Upper lobe of left lung (tissue), 6 donors: ENCODE results near the gene AGAP1. TPM values are rescaled to one million over a fixed set of nuclear protein-coding genes. Genes with fewer than 3 reads are reported as not detected.

Source experiments
- ATAC-seq, 2 donors: fragments of 200-7000 bp; cut with Tn5 transposase; one replicate each; pipeline ENCODE4 v1.9.1; 2022; ENCODE audit warnings: mild to moderate bottlenecking in 2 of 2, moderate library complexity in 2 of 2; ENCODE audit not compliant: low FRiP score in 2 of 2
- DNase-seq, 2 donors: peaks; one replicate each; pipeline ENCODE4 v3.0.0-alpha.2; 2019 to 2020
- H3K27ac ChIP-seq, 4 donors: fragments of 200-600 bp; sonication (generic); one replicate each; pipeline ENCODE4 v1.5.1; 2016 to 2019
- H3K27me3 ChIP-seq, 4 donors: fragments of 200-600 bp; sonication (generic); one replicate each; pipeline ENCODE4 v1.5.1; 2017 to 2019
- H3K36me3 ChIP-seq, 4 donors: fragments of 200-600 bp; sonication (generic); one replicate each; pipeline ENCODE4 v1.5.1; 2016 to 2019
- H3K4me1 ChIP-seq, 4 donors: fragments of 200-600 bp; sonication (generic); one replicate each; pipeline ENCODE4 v1.5.1; 2018 to 2019
- H3K4me3 ChIP-seq, 4 donors: fragments of 200-600 bp; sonication (generic); one replicate each; pipeline ENCODE4 v1.5.1; 2017 to 2019; ENCODE audit warnings: mild to moderate bottlenecking in 2 of 4, moderate library complexity in 1 of 4
- H3K9me3 ChIP-seq, 4 donors: fragments of 200-600 bp; sonication (generic); one replicate each; pipeline ENCODE4 v1.5.1; 2018 to 2019
- EP300 ChIP-seq, 4 donors: sonication (generic); formaldehyde crosslinking; IDR thresholded peaks; one replicate each; pipeline ENCODE4 v1.5.1; 2017; ENCODE audit warnings: antibody characterized with exemption in 4 of 4, control low read depth in 2 of 4
- POLR2A ChIP-seq, 4 donors: fragments of 450-650 bp; IDR thresholded peaks; one replicate each; pipeline ENCODE4 v1.5.1; 2016 to 2017; ENCODE audit warnings: antibody characterized with exemption in 4 of 4, mild to moderate bottlenecking in 2 of 4
- POLR2AphosphoS5 ChIP-seq, 2 donors: sonication (generic); formaldehyde crosslinking; IDR thresholded peaks; one replicate each; pipeline ENCODE4 v1.5.1; 2017; ENCODE audit warnings: antibody characterized with exemption in 2 of 2
- WGBS, 2 donors: methylation state at CpG; one replicate each; pipeline ENCODE4 v1.1.5; 2017 to 2018; 5-methylcytosine and 5-hydroxymethylcytosine counted together
- total RNA-seq, 6 donors: library from RNA; depleted of rRNA in 4 of 6; stranded (reverse); fragments of >200 nt in 4 of 6; gene quantifications; one replicate each; pipeline versions ENCODE4 v1.1.0 to v1.2.1, GENCODE V29; 2016 to 2021
- TF ChIP-seq, protein P1 (sequence below), 6 experiments: fragments of 450-650 bp in 4 of 6; fragments of 200-600 bp in 2 of 6; sonication (generic) in 2 of 6; IDR thresholded peaks; one replicate each; pipeline ENCODE4 v1.5.1; 2016 to 2019; ENCODE audit warnings: antibody characterized with exemption in 6 of 6
- donor health status: DM: no; HTN: no; CAD: no; lungs with moderate emphysema.
- donor health status: DM: no; HTN: yes; CAD: no; lungs with severe emphysema.

The AGAP1 gene
- total RNA-seq, 6 donors from 2014 or later: 25.5 to 45.1 (median 30.7) TPM

DNA sequence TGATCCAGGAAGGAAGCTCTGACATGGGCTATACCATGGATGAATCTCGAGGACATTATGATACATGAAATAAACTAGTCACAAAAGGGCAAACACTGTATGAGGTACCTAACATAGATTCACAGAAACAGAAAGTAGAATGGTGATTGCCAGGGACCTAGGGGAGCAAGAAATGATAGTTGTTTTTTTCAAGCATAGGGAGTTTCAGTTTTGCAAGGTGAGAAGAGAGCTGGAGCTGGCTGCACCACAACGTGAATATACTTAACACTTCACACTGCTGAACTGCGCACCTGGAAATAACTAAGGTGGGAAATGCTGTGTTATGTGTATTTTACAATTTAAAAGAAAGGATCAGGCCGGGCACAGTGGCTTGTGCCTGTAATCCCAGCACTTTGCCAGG lies 13.2 kb upstream of the AGAP1 start:
- TF ChIP-seq POLR2AphosphoS5 (IDR thresholded peaks at IDR 0.05): no peak
- TF ChIP-seq, protein P1, sequence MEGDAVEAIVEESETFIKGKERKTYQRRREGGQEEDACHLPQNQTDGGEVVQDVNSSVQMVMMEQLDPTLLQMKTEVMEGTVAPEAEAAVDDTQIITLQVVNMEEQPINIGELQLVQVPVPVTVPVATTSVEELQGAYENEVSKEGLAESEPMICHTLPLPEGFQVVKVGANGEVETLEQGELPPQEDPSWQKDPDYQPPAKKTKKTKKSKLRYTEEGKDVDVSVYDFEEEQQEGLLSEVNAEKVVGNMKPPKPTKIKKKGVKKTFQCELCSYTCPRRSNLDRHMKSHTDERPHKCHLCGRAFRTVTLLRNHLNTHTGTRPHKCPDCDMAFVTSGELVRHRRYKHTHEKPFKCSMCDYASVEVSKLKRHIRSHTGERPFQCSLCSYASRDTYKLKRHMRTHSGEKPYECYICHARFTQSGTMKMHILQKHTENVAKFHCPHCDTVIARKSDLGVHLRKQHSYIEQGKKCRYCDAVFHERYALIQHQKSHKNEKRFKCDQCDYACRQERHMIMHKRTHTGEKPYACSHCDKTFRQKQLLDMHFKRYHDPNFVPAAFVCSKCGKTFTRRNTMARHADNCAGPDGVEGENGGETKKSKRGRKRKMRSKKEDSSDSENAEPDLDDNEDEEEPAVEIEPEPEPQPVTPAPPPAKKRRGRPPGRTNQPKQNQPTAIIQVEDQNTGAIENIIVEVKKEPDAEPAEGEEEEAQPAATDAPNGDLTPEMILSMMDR (IDR thresholded peaks at IDR 0.05): no peak
- TF ChIP-seq EP300 (IDR thresholded peaks at IDR 0.05): no peak
- no peak for TF ChIP-seq POLR2A (IDR thresholded peaks at IDR 0.05)
- no peak overlapping the region for H3K27ac ChIP-seq
- H3K9me3 ChIP-seq: peaks cover 0 to 2% (median 0%) of the 10 kb centered on the region in 4 donors
- H3K4me3 ChIP-seq: no peak overlapping the region
- no peaks in the 10 kb centered on the region for H3K36me3 ChIP-seq
- DNase-seq (no peak), ATAC-seq (no peak)
- 76 to 84% methylated on average over 4 of the region's 4 CpGs for WGBS, 2 donors
- no peaks in the 10 kb centered on the region for H3K4me1 ChIP-seq
- H3K27me3 ChIP-seq: no peaks in the 10 kb centered on the region

DNA sequence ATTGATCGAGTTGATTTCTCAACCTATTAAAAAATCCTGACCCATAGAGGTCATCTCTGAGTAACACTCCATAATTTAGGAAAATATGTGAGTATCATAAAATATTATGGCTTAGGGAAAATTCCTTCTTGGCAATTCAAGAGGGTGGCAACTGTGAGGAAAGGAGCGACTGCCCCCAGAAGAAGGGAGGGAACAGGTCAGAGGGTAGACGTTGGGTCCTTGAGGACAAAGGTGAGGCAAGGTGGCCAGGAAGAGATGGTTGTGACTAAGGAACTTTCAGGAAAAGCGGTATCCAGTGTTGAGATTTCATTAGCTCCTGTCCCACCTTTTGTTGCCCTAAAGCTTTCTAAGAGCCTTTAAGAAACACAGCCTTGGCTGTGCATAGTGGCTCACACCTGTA lies 10.5 kb upstream of the AGAP1 start:
- no peaks in the 10 kb centered on the region for H3K4me1 ChIP-seq
- no peak for ATAC-seq
- TF ChIP-seq, protein P1 (IDR thresholded peaks at IDR 0.05): no peak
- TF ChIP-seq EP300 (IDR thresholded peaks at IDR 0.05) (no peak), POLR2A (IDR thresholded peaks at IDR 0.05) (no peak), POLR2AphosphoS5 (IDR thresholded peaks at IDR 0.05) (no peak)
- WGBS, 2 donors: 60 to 67% methylated on average over 4 of the region's 4 CpGs
- H3K4me3 ChIP-seq: no peak overlapping the region
- no peaks in the 10 kb centered on the region for H3K27me3 ChIP-seq
- H3K27ac ChIP-seq: no peak overlapping the region
- H3K36me3 ChIP-seq: no peaks in the 10 kb centered on the region
- no peak for DNase-seq
- H3K9me3 ChIP-seq: no peaks in the 10 kb centered on the region

DNA sequence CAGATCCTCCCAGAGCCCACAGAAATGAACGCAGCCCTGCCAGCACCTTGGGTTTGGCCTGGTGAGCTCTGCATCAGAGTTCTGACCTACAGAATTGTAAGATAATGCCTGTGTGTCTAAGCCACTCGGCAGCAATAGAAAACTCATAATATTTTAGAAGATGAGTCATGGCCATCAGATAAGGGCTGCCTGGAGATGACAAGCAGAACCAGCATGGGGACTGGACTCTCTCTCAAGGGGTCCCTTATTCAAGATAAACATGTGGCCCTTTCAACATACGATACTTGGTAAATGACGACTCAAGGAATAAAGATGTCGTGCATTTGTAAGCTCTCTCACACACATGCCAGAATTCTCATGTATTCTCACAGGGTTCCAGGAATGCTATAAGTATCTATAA lies 8.5 kb upstream of the AGAP1 start:
- DNase-seq (no peak), ATAC-seq (no peak)
- Histone ChIP-seq H3K4me3 (no peak overlapping the region), H3K36me3 (no peaks in the 10 kb centered on the region), H3K4me1 (no peaks in the 10 kb centered on the region), H3K9me3 (no peaks in the 10 kb centered on the region), H3K27me3 (no peaks in the 10 kb centered on the region), H3K27ac (no peak overlapping the region)
- WGBS, 2 donors: 89 to 90% methylated on average over 5 of the region's 5 CpGs
- no peak for TF ChIP-seq EP300 (IDR thresholded peaks at IDR 0.05)
- TF ChIP-seq POLR2A (IDR thresholded peaks at IDR 0.05): no peak
- no peak for TF ChIP-seq POLR2AphosphoS5 (IDR thresholded peaks at IDR 0.05)
- TF ChIP-seq, protein P1 (IDR thresholded peaks at IDR 0.05): no peak

DNA sequence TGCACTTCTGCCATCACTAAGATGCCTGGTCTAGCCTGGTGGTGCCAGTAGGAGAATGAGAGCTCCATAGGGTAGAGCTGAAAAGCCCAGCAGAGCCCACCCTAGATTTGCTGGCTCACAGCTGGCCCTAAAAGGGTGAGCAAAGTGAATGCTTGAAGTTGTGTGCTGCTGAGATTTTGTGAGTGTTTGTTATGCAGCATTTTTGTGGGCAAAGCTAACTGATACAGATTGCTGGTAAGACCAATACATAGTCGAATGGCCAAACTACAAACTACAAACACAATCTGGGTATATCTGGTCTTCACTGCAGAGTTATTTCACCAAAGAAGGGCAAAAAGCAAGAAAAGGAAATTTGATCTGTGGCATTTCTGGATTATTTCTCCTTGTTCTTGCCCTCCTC lies 7.1 kb upstream of the AGAP1 start:
- DNase-seq (no peak), ATAC-seq (no peak)
- Histone ChIP-seq H3K4me3 (no peak overlapping the region), H3K27me3 (no peaks in the 10 kb centered on the region), H3K4me1 (no peaks in the 10 kb centered on the region), H3K9me3 (no peaks in the 10 kb centered on the region), H3K36me3 (no peaks in the 10 kb centered on the region), H3K27ac (no peak overlapping the region)
- no peak for TF ChIP-seq EP300 (IDR thresholded peaks at IDR 0.05)
- no peak for TF ChIP-seq POLR2AphosphoS5 (IDR thresholded peaks at IDR 0.05)
- TF ChIP-seq POLR2A (IDR thresholded peaks at IDR 0.05): no peak
- TF ChIP-seq, protein P1 (IDR thresholded peaks at IDR 0.05): no peak
- 67 to 93% methylated on average over 1 of the region's 1 CpG for WGBS, 2 donors

DNA sequence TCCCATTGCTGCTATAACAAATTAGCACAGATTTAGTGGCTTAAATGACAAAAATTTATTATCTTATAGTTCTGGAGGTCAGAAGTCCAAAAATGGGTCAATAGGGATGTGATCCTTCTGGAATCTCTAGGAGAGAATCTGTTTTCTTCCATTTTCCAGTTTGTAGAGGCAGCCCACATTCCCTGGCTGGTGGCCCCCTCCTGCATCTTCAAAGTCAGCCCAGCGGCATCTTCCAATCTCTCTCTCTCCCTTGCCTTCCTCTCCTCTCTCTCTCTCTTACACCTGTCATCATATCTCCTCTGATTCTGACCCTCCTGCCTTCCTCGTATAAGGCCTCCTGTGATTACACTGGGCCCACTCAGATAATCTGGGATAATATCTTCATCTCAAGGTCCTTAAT lies 3.9 kb upstream of the AGAP1 start:
- Histone ChIP-seq H3K36me3 (no peaks in the 10 kb centered on the region), H3K27me3 (no peaks in the 10 kb centered on the region), H3K27ac (no peak overlapping the region), H3K4me1 (peaks cover 4 to 13% (median 6%) of the 10 kb centered on the region in 4 donors), H3K4me3 (no peak overlapping the region), H3K9me3 (no peaks in the 10 kb centered on the region)
- DNase-seq (no peak), ATAC-seq (no peak)
- WGBS, 2 donors: 89 to 96% methylated on average over 2 of the region's 2 CpGs
- TF ChIP-seq, protein P1 (IDR thresholded peaks at IDR 0.05): no peak
- TF ChIP-seq POLR2A (IDR thresholded peaks at IDR 0.05) (no peak), EP300 (IDR thresholded peaks at IDR 0.05) (no peak), POLR2AphosphoS5 (IDR thresholded peaks at IDR 0.05) (no peak)
